Pancreas (tissue), 10 donors: ENCODE data around the gene MPP4. TPM values are rescaled to one million over a fixed set of nuclear protein-coding genes. Genes with fewer than 3 reads are reported as not detected.
A peak's percentile ranks its signal among the peaks of the same experiment; 100 is the strongest.

Experiments used
- ATAC-seq, 4 donors: fragments of 200-7000 bp; cut with Tn5 transposase; one replicate each; pipeline versions ENCODE4 v1.8.0 to v1.9.1; 2020; ENCODE audit warnings: mild to moderate bottlenecking in 4 of 4, moderate library complexity in 4 of 4
- DNase-seq, 6 donors: peaks; one replicate each; pipeline ENCODE4 v3.0.0-alpha.2; 2020
- FAIRE-seq: peaks from 2 replicates; lab custom pipeline; 2012; peaks lifted over from hg19 to GRCh38; lab: Jason Lieb, UNC
- H3K27ac ChIP-seq, 4 donors: fragments of 200-600 bp; sonication (generic); 1 replicate in 3 of 4; 2 replicates in 1 of 4; pipeline versions ENCODE4 v1.5.0 to v1.8.0; 2020
- H3K27me3 ChIP-seq, 4 donors: fragments of 200-600 bp; one replicate each; pipeline ENCODE4 v1.8.0; 2021
- H3K36me3 ChIP-seq, 3 donors: fragments of 200-600 bp; sonication (generic) in 1 of 3; one replicate each; pipeline versions ENCODE4 v1.5.0 to v1.8.0; 2020 to 2021
- H3K4me1 ChIP-seq, 3 donors: fragments of 200-600 bp; one replicate each; pipeline ENCODE4 v1.8.0; 2021
- H3K4me3 ChIP-seq, 4 donors: fragments of 200-600 bp; sonication (generic) in 2 of 4; one replicate each; pipeline versions ENCODE4 v1.5.0 to v1.8.0; 2020 to 2021
- H3K9me3 ChIP-seq, 4 donors: fragments of 200-600 bp; one replicate each; pipeline ENCODE4 v1.8.0; 2021
- CTCF ChIP-seq, 4 donors: fragments of 200-600 bp; sonication (generic) in 3 of 4; IDR thresholded peaks; one replicate each; pipeline versions ENCODE4 v1.5.0 to v1.8.0; 2021; ENCODE audit warnings: antibody characterized with exemption in 4 of 4
- WGBS, 2 donors: extraction: QIAGEN DNeasy Blood & Tissue Kit; methylation state at CpG; one replicate each; pipeline ENCODE4 v1.1.7; 2013; 5-methylcytosine and 5-hydroxymethylcytosine counted together
- intact Hi-C, 3 donors: fragments of 100-400 bp; cut with DNase I; formaldehyde crosslinking; loops; one replicate each; pipeline versions ENCODE4 v1.11.1 to v1.14.2; 2022
- polyA plus RNA-seq, 2 donors: library from polyadenylated mRNA; stranded (reverse); fragments of 200-250 nt; gene quantifications; one replicate each; pipeline ENCODE4 v1.2.3, GENCODE V29; 2013
- total RNA-seq, 6 donors: library from RNA; stranded (reverse); fragmentation: NEBNext Ultra II Directional in 4 of 6; extraction: Animal tissue kit (Norgen Biotek cat#: 25700) in 4 of 6; gene quantifications; one replicate each; pipeline versions ENCODE4 v1.2.1 to v1.2.4, GENCODE V29; 2021 to 2023
- donor health status: healthy with polysubstance abuse.
- donor health status: DM: no; HTN: no; CAD: no; lungs with moderate emphysema.
- donor health status: DM: no; HTN: no; CAD: no.
- donor health status: control.
- donor health status: control.
- donor health status: Bipolar disorder and iron deficiency.
- donor health status: DM: yes; HTN: yes; CAD: no.
- donor health status: DM: no; HTN: no; CAD: no.
- donor health status: DM: no; HTN: no; CAD: no.
- donor health status: DM: yes; HTN: yes; CAD: no.

The MPP4 gene
- total and polyA plus RNA-seq, 8 donors = 0.06 to 0.19 (median 0.09) TPM; not detected in 5

DNA sequence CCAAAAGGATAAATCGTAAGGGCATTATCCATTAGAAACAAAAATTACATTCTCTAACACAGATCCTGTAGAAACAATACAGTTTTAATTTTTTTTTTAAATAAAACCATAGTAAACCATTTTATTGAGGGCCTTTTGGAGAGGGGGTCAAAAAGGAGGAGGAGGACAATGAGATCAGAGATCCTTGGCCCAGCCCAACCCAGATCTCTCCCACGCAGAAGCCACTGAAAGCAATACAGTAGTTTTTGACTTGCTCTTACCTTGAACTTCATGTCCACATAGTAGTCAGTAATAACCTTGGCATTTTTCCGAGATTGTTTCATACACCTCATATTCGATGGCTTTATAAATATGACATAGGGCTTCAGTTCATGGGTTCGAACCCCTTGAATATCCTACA lies 51.0 kb downstream of the MPP4 start:
- WGBS, 2 donors = 62 to 70% methylated on average over 5 of the region's 5 CpGs
- H3K9me3 ChIP-seq = no peaks in the 10 kb centered on the region
- no peak for FAIRE-seq
- no peak overlapping the region for H3K4me3 ChIP-seq
- no peak for TF ChIP-seq CTCF (IDR thresholded peaks at IDR 0.05)
- H3K36me3 ChIP-seq = no peaks in the 10 kb centered on the region
- DNase-seq = no peak
- ATAC-seq = no peak
- intact Hi-C loops = no loop called here
- no peaks in the 10 kb centered on the region for H3K27me3 ChIP-seq
- H3K27ac ChIP-seq = no peak overlapping the region
- H3K4me1 ChIP-seq = peaks cover 0 to 8% (median 4%) of the 10 kb centered on the region in 3 donors

DNA sequence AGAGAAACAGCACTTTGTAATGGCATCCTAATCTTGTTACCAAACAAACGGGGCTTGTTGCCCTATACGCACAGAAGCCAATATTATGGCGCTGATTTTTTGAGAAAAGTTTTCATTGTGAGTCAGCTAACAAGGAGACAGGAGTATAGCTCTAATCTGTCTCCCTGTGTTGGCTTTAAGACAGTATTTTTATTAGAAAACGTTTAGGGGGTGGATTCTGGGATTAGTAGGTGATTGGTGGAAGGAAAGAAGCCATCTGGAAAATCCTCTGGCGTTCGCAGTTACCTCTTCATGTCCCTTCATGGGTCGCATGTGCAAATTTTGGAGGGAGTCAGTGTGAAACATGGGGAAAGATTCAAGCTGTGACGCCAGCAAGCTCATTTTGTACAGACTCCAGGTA lies 54.4 kb downstream of the MPP4 start:
- ATAC-seq = peak in 3 of 4 donors; percentile 4 to 28 (median 7)
- Histone ChIP-seq H3K4me3 (peak overlapping the region in 2 of 4 donors; percentile 80 to 92), H3K27ac (peak overlapping the region; percentile 0 to 90 (median 49)), H3K27me3 (no peaks in the 10 kb centered on the region), H3K9me3 (no peaks in the 10 kb centered on the region), H3K4me1 (peaks cover 4 to 12% (median 4%) of the 10 kb centered on the region in 3 donors), H3K36me3 (no peaks in the 10 kb centered on the region)
- intact Hi-C loops = no loop called here
- peak in 2 of 6 donors; percentile 7 to 18 for DNase-seq
- TF ChIP-seq CTCF (IDR thresholded peaks at IDR 0.05) = no peak
- WGBS, 2 donors = 33 to 41% methylated on average over 8 of the region's 8 CpGs
- FAIRE-seq = no peak

DNA sequence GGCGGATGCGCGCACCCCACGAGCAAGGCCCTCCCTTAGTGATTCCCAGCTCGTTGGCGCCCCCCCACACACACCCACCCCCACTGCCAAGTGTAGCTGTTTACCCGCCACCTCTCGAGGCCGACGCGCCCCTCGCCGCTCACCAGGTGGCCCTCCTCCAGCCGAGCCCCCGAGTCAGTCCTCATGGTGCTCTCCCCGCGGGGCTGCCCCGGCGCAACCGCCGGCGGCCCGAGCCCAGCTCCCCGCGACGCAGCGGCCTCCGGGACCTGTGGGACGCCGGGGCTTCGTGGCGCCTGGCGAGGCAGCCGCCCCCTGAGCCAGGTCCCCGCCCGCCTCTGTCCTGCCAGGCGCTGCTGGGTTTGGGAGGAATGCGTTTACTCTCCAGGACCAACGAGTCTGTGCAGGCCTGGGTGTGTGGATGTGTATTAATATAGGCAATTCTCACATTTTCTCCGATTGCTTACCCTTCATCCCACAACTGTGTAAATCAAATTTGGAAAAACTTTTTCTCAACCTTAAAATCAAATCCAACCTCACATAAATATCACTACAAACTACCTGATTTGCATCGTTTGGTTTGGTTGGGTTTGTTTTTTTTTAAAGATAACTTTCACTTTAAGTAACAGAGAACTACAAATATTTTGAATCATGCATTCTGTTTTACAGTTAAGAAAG lies 55.1 kb downstream of the MPP4 start, which contains the start of gene TMEM237:
TMEM237 (minus strand) TSS at position 288 of the 675 bp plus-strand sequence; CDS start at position 185, 103 bp downstream.
- H3K36me3 ChIP-seq = no peaks in the 10 kb centered on the region
- H3K9me3 ChIP-seq = no peaks in the 10 kb centered on the region
- peak in 4 of 6 donors; percentile 40 to 81 (median 66) for DNase-seq
- intact Hi-C loops = no loop called here
- H3K4me3 ChIP-seq = peak within 1 kb of the TSS; percentile 57 to 92 (median 84)
- ATAC-seq = peak; percentile 65 to 79 (median 74)
- no peak for FAIRE-seq
- 0 to 1% methylated on average over 35 to 41 of the region's 41 CpGs for WGBS, 2 donors
- TF ChIP-seq CTCF (IDR thresholded peaks at IDR 0.05) = no peak
- H3K27ac ChIP-seq = peak within 1 kb of the TSS; percentile 76 to 90 (median 83)
- no peaks in the 10 kb centered on the region for H3K27me3 ChIP-seq
- peaks cover 4 to 12% (median 4%) of the 10 kb centered on the region in 3 donors for H3K4me1 ChIP-seq

- ATAC-seq = peak; percentile 94 to 98 (median 94)
- no peaks in the 10 kb centered on the region for H3K9me3 ChIP-seq
- peak overlapping the region; percentile 57 to 92 (median 84) for H3K4me3 ChIP-seq
- DNase-seq = peak; percentile 73 to 97 (median 80)
- WGBS, 2 donors = 1% methylated on average over 54 to 56 of the region's 56 CpGs
- intact Hi-C loops = no loop called here
- H3K27me3 ChIP-seq = no peaks in the 10 kb centered on the region
- no peak for TF ChIP-seq CTCF (IDR thresholded peaks at IDR 0.05)
- no peaks in the 10 kb centered on the region for H3K36me3 ChIP-seq
- H3K27ac ChIP-seq = peak overlapping the region; percentile 76 to 90 (median 83)
- no peak for FAIRE-seq
- peaks cover 4 to 12% (median 4%) of the 10 kb centered on the region in 3 donors for H3K4me1 ChIP-seq
Measured at GRCh38 chr2:201642579-201643215, 55.7 kb downstream of the MPP4 start.
